ENCODE results near the gene MRPL39. TPM values are rescaled to one million over a fixed set of nuclear protein-coding genes. Genes with fewer than 3 reads are reported as not detected.

The MRPL39 gene
- polyA plus RNA-seq, 2 of the 4 experiments (the other 2 are of a cell fraction): 36.8 to 43.7 TPM

GRCh38 chr21:25640202-25640942 lies 33.1 kb upstream of the MRPL39 start:
- POLR2A ChIA-PET: no interaction called here
- WGBS (ENCODE audit: missing lambda C conversion rate): 20% methylated on average over 22 of the region's 27 CpGs
- Histone ChIP-seq H3K4me3 (peak overlapping the region; percentile 46), H3K4me1 (peaks cover 4% of the 10 kb centered on the region; the same call in 1 of the 3 replicates), H3K27ac (no peak overlapping the region), H3K9me3 (no peaks in the 10 kb centered on the region), H3K4me2 (peak overlapping the region; percentile 94)
- DNase-seq (ENCODE audit: low read depth in 1 of 2, low spot score in 1 of 2): no peak
- CTCF ChIA-PET: interaction anchor here (1.0 kb wide), 1 partner anchor 32 kb away, joined by 4 read pairs; no protein-coding TSS in a partner anchor
- TF ChIP-seq EHMT2 (IDR thresholded peaks at IDR 0.05; ENCODE audit: low read depth): no peak
- FAIRE-seq: no peak
- peak; percentile 36 to 64; a peak in 4 of 6 replicates for ATAC-seq

DNA sequence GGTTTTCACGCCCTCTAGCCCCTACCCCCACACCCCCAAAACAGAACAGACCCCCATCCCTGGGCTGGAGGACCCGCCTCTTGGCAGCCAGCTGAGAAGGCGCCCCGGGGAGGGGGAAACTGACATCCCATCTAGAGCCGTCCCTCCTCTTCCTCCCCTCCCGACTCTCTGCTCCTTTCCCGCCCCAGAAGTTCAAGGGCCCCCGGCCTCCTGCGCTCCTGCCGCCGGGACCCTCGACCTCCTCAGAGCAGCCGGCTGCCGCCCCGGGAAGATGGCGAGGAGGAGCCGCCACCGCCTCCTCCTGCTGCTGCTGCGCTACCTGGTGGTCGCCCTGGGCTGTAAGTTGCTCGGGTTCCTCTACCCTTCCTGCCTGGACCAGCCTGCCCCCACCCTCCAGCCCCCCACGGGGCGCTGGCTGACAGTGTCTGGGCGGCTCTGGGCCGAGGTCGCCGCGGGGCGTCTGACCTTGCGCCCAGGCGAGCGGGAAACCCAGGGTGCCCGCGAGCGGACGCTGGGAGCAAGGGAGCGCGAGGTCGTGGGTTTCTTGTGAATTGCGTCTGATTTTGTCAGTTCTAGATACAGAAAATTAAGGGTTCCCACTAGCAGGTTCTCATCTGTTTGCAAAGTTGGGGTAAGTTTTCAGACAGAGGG lies 32.4 kb upstream of the MRPL39 start:
- FAIRE-seq (no peak), ATAC-seq (peak; percentile 90 to 93), DNase-seq (ENCODE audit: low read depth in 1 of 2, low spot score in 1 of 2) (peak in 1 of 2 experiments; percentile 15)
- Histone ChIP-seq H3K4me1 (peaks cover 4% of the 10 kb centered on the region; the same call in 1 of the 3 replicates), H3K4me3 (peak overlapping the region; percentile 46), H3K9me3 (no peaks in the 10 kb centered on the region), H3K4me2 (peak overlapping the region; percentile 94), H3K27ac (peak overlapping the region in 1 of 2 experiments; percentile 48; a peak in 2 of 6 replicates)
- ChIA-PET CTCF (interaction anchor here (1.3 to 1.5 kb wide), 2 partner anchors 31 to 73 kb away, joined by 3 to 4 read pairs; no protein-coding TSS in a partner anchor), POLR2A (no interaction called here)
- WGBS (ENCODE audit: missing lambda C conversion rate): 0% methylated on average over 3 of the region's 40 CpGs
- TF ChIP-seq ESRRA (IDR thresholded peaks at IDR 0.05; ENCODE audit: borderline replicate concordance, low read length) (no peak), FOXS1 (CRISPR knock-in tag; IDR thresholded peaks at IDR 0.05) (no peak), RCOR1 (IDR thresholded peaks at IDR 0.05; ENCODE audit: low read depth, low read length) (no peak), HDAC2 (IDR thresholded peaks at IDR 0.05) (no peak), RFX5 (IDR thresholded peaks at IDR 0.05) (no peak), FOSB (CRISPR knock-in tag; IDR thresholded peaks at IDR 0.05) (no peak), JUNB (IDR thresholded peaks at IDR 0.05) (no peak), USF2 (IDR thresholded peaks at IDR 0.05) (no peak), RNF2 (IDR thresholded peaks at IDR 0.05; ENCODE audit: borderline replicate concordance, low read depth) (no peak), EHF (CRISPR knock-in tag; IDR thresholded peaks at IDR 0.05) (no peak), TP53 (CRISPR knock-in tag; IDR thresholded peaks at IDR 0.05) (no peak), TFCP2L1 (CRISPR knock-in tag; IDR thresholded peaks at IDR 0.05) (no peak)

DNA sequence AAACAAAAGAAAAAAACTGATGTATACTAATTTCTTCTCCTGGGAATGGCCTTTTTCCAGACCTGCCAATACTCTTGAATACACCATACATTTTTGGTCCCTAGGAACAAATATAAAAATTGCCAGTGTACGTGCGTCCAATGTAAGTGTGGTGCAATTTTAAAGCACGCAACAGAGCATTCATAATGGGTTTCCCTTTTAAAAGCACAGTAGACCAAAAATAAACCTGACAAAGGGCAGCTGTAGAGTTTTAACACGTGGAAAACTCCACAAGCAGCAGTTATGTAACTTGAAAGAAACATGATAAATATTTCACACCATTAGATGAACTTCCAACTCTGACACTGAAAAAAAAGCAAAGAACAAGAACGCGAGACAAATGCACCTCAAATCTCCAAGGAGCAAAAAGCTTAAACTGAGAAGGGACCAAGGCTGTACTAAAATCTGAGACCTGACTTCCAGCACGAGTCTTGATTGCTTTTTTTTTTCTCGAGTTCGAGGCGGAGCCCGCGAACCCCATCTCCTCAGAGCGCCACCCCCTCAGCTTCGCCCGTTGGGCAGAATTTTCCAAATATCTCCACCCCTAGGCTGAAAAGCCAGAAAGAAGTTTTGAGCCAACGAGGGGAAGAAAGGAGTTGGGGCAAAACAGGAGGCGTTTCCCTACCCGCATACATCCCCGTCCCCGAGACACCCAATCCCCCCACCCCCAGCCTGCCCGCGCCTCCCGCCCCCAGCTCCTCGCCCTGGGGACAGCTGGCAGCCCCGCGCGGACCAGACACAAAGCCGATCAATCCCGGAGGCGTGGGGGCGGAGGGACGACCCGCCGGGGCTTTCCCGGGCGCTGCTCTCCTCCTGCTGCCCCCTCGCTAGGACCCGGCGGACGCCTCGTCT lies 31.6 kb upstream of the MRPL39 start, which contains the start of gene JAM2:
TSS of gene JAM2 (plus strand) at position 599 of the 891 bp plus-strand sequence. CDS start 564 bp downstream, outside the sequence.
- TF ChIP-seq RFX5 (IDR thresholded peaks at IDR 0.05) (no peak), RNF2 (IDR thresholded peaks at IDR 0.05; ENCODE audit: borderline replicate concordance, low read depth) (peak; percentile 72; the same call in 1 of the 2 replicates)
- ATAC-seq (peak; percentile 45 to 68; a peak in 4 of 6 replicates), DNase-seq (ENCODE audit: low read depth in 1 of 2, low spot score in 1 of 2) (no peak), FAIRE-seq (no peak)
- Histone ChIP-seq H3K27ac (peak within 1 kb of the TSS in 1 of 2 experiments; percentile 48; a peak in 2 of 6 replicates), H3K4me1 (peaks cover 4% of the 10 kb centered on the region; the same call in 1 of the 3 replicates), H3K9me3 (no peaks in the 10 kb centered on the region), H3K4me3 (peak within 1 kb of the TSS; percentile 46), H3K4me2 (peak within 1 kb of the TSS; percentile 94)
- ChIA-PET POLR2A (no interaction called here), CTCF (interaction anchor here (1.3 to 2.9 kb wide), 3 partner anchors 30 to 73 kb away, joined by 3 to 11 read pairs (median 4); no protein-coding TSS in a partner anchor)
- WGBS (ENCODE audit: missing lambda C conversion rate): 2% methylated on average over 18 of the region's 41 CpGs
